ENCODE data around the gene MEIOSIN.
"Not testable (repeated sequence)": the region's sequence is repeated elsewhere in the genome, so short reads cannot be mapped to it uniquely, and the experiment has no call there.

Gene MEIOSIN

DNA sequence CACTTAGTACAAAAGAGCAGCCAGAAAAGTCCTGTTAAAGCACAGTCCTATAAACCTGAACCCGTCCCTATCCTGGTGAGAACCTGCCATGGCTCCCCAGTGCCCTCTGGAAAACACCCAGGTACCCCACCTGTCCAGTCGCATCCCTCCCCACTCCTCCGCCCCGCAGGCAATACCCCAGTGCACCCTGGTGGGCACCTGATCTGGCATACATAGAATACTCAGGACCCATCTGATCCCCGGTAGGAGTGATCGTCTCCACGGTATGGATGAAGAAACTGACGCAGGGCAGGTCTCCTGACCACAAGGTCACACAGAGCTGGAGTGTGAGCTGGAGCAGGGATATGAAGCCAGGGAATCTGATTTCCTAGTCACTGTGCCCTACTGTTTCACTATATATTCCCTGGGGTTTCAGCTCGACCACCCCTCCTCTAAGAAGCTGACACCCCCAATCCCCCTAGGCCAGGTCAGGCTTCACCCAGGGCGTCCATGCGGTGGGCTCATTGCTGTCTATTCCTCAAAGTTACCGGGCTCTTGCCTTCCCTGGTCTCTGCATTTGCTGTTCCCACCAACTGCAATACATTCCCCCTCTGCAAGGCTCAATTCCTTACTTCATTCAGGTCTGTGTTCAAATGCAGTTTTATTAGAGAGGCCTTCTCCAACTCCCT is 15.1 kb upstream of the MEIOSIN start:
- no peak for DNase-seq (ENCODE audit: low read depth in 1 of 2, low spot score in 1 of 2)

DNA sequence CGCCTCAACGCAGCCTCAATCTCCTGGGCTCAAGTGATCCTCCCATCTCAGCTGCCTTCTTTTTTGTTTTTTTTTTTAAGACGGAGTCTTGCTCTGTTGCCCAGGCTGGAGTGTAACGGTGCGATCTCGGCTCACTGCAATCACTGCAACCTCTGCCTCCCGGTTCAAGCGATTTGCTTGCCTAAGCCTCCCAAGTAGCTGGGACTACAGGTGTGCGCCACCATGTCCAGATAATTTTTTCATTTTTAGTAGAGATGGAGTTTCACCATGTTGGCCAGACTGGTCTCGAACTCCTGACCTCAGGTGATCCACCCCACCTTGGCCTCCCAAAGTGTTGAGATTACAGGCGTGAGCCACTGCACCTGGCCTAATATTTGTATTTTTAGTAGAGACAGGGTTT is 13.2 kb upstream of the MEIOSIN start:
- DNase-seq (ENCODE audit: low read depth in 1 of 2, low spot score in 1 of 2): not testable (repeated sequence)

DNA sequence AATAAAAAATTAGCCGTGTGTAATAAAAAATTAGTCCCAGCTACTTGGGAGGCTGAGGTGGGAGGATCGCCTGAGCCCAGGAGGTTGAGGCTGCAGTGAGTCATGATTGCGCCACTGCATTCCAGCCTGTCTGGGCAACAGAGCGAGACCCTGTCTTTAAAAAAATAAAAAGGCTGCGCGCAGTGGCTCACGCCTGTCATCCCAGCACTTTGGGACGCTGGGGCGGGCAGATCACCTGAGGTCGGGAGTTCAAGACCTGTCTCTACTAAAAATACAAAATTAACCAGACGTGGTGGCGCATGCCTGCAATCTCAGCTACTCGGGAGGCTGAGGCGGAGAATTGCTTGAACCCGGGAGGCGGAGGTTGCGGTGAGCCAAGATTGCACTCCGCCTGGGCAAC is 4.6 kb upstream of the MEIOSIN start:
- DNase-seq (ENCODE audit: low read depth in 1 of 2, low spot score in 1 of 2): not testable (repeated sequence)

DNA sequence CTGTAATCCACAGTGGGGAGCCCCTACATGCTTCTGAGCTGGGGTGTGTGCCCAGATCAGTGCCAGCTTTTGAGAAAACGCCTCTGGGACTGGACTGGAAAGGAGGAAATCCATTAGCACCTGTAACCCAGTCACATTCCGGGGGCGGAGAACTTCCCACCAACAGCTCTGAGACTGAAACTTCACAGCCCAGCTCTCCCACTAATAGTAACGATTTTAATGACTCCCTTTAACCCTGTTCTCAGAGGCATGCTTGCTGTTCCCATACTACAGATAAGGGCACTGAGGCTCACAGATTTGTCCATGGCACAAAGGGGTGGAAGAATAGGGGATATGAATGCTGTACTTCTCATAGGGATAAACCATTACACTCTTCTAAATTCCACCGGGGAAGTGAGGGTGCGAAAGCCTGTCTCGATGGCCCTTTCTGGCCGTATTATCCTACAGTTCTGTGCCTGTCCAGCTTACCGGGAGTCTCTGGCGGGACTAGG is 3.4 kb upstream of the MEIOSIN start:
- DNase-seq (ENCODE audit: low read depth in 1 of 2, low spot score in 1 of 2): no peak

DNA sequence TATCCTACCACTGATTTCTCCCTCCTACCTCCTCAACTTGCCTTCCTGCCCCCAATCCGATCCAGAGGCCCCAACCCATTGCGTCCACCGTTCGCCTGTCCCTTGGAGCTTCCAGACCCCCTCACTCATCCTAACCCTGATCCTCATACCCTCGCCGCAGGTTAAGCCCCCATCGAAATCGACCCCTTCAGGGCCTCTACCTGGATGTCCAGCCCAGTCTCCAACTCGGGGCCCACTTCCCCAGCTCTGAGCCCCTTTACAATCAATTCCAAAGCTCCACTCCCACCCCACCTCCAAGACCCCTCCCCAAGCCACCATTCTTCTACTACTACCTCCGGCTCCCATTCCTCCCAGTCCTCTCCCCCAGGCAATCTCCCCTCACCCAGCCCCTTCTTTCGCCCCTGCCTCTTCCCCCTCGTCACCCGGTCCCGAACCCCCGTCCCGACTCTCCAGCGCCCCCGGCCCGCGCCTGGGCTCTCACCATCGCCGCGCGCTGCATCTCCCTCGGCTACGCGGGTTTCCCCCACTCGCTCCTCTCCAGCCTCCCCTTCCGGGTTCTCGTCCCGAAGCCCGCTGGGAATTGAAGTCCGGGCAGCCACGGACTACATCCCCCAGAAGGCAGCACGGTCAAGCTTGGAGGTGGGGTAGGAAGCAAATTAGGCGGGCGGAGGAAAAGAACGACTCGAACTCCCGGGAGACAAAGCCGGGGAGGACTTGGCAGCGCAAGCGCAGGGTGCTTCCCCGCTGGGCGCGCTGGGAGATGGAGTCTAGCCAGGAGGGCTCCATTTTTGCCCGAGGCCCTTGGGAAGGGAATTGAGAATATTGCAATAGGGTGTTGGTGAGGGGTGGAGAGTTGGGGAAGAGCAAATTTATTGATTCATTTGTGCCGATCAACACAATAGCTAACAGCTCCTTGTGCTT is 2.6 kb upstream of the MEIOSIN start, which contains the start of gene FBXO46:
Gene FBXO46 (minus strand): TSS at position 529 of the 921 bp plus-strand sequence. CDS start 17,401 bp downstream, outside the sequence.
- DNase-seq (ENCODE audit: low read depth in 1 of 2, low spot score in 1 of 2): peak; percentile 81 to 87

DNA sequence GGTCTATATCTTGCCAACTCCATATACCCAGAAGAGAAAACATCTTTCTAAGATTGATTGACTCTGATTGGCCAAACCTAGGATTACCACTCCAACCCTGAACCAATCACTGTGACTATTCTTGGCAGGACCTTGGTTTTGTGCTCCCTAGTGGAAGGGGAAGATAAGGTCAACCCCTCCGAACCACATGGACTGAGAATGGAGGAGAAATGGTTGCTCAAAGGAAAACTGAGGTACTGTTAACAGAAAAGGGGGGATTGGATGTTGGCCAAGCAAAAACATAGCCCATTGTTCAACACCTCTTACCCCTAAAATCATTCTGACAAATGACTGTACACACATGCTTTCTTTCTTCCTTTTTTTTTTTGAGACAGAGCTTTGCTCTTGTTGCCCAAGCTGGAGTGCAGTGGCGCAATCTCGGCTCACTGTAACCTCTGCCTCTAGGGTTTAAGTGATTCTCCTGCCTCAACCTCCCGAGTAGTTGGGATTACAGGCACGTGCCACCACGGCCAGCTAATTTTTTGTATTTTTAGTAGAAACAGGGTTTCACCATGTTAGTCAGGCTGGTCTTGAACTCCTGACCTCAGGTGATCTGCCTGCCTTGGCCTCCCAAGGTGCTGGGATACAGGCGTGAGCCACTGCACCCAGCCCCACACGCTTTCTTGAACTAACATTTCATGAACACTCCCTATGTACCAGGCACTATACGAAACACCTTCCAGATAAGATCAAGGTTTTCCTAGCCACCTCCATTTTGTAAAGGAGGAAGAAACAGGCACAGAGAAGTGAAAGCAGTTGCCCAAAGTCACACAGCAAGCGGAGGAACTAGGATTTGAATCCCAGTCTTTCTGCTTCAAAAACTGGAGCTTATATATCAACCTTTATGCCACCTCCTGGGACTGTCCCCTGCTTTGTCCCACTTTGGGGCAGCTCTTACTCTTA is 6.5 kb downstream of the MEIOSIN start:
- no peak for DNase-seq (ENCODE audit: low read depth in 1 of 2, low spot score in 1 of 2)

DNA sequence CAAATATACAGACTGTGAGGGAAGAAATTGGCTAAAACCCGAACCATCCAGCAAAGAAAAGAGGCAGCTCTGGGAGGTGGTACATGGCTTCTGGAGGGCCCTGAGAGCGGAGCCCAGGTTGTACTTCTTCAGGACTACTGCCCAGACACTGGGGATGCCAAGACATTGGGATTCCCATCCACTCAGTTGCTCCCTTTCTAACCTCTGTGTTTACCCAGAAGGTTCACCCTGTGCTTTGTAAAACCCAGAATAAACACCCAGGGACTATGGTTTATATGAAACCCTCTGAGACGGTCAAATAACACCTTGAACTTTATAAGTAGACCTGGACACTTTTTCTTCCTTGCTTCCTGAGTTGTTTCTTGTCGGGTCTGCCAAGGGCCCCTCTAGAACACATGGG is 9.7 kb downstream of the MEIOSIN start:
- no peak for DNase-seq (ENCODE audit: low read depth in 1 of 2, low spot score in 1 of 2)

DNA sequence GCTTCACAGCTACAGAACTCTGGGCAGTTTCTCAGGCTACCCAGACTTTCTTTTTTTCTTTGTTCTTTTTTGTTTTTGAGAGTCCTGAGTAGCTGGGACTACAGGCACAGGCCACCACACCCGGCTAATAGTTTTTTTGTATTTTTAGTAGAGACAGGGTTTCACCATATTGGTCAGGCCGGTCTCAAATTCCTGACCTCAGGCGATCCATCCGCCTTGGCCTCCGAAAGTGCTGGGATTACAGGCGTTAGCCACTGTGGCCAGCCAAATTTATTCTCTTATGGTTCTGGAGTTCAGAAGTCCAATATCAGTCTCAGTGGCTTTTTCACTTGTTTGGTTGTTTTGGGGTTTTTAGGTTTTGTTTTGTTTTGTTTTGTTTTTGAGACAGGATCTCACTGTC is 12.4 kb downstream of the MEIOSIN start:
- DNase-seq (ENCODE audit: low read depth in 1 of 2, low spot score in 1 of 2): no peak

DNA sequence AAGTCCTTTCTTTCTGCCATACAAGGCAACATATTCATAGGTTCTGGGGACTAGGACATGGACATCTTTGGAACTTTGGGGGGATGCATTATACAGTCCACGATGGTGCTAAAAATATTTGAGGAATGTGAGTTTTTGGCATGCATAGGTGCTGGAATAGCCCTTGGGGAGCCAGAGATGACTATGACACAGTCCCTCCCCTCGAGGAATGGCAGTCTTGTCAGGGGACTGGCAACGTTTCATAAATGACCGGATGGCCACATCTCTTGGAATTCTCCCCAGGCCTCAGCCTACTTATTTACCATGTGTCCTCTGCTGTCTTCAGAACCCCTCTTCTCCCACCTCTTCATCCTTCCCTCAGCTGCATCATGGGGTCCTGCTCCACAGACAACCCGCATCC is 13.6 kb downstream of the MEIOSIN start:
- no peak for DNase-seq (ENCODE audit: low read depth in 1 of 2, low spot score in 1 of 2)

DNA sequence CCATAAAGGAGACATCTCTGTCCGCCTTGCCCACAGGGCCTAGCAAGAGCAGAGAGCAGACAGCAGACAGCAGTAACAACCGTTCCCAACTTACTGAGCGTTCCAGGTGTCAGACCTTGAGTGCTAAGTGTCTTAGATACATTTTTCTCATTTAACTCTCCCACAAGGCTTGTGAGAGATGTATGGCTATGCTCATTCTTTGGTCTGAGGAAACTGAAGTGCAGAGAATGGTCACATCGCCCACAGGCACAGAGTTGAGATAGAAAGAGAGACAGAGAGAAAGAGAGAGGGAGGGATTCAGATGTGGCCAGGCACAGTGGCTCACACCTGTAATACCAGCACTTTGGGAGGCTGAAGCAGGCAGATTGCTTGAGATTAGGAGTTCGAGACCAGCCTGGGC is 14.3 kb downstream of the MEIOSIN start:
- no peak for DNase-seq (ENCODE audit: low read depth in 1 of 2, low spot score in 1 of 2)

DNA sequence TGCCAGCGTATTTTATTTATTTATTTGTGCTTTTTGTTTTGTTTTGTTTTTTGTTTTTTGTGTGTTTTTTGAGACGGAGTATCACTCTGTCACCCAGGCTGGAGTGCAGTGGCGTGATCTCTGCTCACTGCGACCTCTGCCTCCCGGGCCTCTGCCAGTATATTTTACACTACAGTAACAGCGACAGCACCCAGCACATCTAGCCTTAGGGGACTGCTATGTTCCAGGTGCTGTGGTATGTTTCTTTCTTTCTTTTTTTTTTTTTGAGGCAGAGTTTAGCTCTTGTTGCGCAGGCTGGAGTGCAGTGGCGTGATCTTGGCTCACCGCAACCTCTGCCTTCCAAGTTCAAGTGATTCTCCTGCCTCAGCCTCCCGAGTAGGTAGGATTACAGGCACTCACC is 18.2 kb downstream of the MEIOSIN start:
- not testable (repeated sequence) for DNase-seq (ENCODE audit: low read depth in 1 of 2, low spot score in 1 of 2)

DNA sequence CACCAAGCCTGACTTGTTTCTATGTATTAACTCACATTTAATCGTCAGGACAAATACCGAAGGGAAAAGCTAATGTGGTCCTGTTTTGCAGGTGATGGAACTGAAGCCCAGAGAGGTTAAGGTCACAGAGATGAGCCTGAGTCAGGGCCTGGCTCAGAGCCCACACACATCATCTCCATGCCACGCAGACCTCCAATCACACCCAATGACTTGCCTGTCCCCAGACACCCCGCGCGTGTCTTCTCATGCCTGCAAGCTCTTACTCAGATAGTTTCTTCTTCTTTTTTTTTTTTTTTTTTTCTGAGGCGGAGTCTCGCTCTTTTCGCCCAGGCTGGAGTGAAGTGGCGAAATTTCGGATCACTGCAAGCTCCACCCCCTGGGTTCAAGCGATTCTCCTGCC is 19.4 kb downstream of the MEIOSIN start:
- no peak for DNase-seq (ENCODE audit: low read depth in 1 of 2, low spot score in 1 of 2)

DNA sequence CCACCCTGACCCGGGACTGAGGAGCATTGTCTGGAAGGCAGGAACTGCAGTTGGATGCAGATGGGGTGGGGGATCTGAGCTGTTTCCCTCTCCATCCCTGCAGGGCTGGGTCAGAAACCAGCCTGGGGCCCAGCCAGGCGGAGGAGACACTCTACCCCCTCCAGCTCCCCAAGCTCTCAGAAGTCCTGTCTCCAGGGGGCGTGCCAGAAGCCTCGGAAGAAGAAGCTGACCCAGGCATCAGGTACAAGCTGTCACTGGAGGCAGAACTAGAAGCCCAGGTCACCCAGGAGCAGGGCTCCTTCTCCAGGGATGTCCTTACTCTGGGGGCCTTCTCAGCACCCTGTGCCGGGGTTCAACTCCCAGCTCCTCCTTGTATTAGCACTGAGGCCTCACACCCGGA is 20.3 kb downstream of the MEIOSIN start:
- DNase-seq (ENCODE audit: low read depth in 1 of 2, low spot score in 1 of 2): no peak

DNA sequence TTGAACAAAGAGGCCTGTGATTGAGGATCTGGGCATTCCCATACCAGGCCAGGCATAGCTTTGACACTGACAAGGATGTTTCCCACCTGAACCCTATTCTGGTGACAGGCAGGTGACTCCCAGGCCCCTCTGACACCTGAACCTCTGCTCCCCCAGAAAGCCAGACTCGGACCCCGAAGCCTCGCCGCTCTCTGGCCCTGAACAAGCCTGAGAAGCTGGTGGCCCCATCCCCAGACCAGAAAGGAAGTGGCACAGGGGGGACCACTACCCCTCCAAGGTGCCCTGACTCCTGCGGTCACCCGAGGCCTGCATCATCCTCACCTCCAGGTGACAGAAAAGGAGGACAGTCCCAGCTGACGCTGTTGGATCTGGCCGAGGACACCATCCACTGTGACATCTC is 21.1 kb downstream of the MEIOSIN start:
- no peak for DNase-seq (ENCODE audit: low read depth in 1 of 2, low spot score in 1 of 2)

DNA sequence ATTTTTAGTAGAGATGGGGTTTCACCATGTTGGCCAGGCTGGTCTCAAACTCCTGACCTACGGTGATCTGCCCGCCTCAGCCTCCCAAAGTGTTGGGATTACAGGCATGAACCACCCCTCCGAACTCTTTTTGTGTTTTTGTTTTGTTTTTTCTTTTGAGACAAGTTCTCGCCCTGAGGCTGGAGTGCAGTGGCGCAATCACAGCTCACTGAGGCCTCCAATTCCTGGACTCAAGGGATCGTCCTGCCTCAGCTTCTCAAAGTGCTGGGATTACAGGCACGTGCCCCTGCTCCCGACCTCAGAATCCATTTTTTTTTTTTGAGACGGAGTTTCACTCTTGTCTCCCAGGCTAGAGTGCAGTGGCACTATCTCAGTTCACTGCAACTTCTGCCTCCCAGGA is 24.5 kb downstream of the MEIOSIN start:
- no peak for DNase-seq (ENCODE audit: low read depth in 1 of 2, low spot score in 1 of 2)

DNA sequence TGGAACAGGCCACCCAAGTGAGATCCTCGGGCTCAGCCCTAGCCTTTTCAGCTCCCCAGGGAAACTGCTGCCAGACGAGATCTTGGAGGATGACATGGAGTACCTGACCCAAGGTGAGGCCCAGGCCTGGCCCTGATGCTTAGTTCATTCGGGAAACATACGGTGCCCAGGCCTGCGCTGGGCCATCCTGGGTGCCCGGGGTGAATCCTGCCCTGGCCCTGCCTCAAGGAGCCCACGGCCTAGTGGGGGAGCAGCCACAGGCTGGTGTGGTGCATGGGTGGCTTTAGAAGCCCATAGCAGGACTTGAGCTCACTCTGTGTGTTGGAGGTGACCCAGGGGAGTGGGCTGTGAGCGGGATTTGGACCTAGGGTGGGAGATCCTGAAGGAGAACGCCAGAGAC is 25.7 kb downstream of the MEIOSIN start:
- DNase-seq (ENCODE audit: low read depth in 1 of 2, low spot score in 1 of 2): no peak

DNA sequence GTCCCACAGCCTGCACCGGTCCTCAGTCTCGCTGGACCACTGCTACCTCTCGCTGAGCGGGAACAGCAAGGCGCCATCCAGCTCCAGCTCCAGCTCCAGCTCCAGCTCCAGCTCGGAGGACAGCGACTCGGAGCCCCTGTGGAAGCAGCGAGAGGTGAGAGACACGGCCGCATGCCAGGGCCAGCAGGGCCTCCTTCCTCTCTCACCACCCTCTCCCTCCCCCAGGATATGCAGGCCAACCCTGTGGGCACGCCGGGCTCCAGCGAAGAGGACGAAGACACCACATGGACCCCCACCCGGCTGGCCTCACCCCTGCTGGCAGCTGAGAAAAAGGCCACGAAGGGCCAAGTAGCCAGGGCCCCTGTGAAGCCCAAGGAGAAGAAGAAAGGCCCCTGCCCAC is 28.5 kb downstream of the MEIOSIN start:
- no peak for DNase-seq (ENCODE audit: low read depth in 1 of 2, low spot score in 1 of 2)

DNA sequence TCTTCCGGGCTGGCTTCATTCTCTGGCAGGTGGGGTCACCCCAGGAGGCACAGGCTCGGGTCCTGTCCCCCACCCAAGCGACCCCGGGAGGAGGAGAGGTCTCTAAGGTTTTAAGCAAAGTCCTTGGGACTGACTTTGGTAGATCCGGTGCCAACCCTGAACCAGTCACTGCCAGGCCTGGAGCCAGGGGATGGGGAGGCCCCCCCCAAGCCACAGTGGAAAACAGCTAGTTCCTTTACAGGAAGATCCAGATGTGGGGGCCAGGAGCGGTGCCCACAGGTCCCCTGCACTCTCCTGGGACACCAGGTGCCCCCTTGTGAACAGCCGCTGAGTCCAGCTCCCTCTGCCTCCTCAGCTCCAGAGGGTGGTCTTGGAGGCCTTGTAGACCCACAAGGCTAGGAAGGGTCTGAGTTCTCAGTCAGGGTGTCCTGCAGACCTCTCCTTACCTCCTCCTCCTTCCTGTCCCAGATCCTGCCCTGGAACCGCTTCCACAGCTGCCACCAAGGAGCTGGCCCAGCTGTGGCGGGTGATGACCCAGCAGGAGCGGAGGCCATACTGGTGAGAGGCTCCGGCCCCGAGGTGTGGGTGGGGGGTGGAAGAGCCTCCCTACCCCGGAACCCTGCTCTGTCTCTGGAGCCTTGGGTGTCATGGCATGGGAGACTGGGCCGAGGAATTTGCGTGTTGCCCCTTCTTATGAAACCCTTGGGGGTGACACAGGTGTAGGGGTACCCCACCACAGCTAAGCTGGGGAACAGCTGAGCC is 29.8 kb downstream of the MEIOSIN start:
- no peak for DNase-seq (ENCODE audit: low read depth in 1 of 2, low spot score in 1 of 2)

DNA sequence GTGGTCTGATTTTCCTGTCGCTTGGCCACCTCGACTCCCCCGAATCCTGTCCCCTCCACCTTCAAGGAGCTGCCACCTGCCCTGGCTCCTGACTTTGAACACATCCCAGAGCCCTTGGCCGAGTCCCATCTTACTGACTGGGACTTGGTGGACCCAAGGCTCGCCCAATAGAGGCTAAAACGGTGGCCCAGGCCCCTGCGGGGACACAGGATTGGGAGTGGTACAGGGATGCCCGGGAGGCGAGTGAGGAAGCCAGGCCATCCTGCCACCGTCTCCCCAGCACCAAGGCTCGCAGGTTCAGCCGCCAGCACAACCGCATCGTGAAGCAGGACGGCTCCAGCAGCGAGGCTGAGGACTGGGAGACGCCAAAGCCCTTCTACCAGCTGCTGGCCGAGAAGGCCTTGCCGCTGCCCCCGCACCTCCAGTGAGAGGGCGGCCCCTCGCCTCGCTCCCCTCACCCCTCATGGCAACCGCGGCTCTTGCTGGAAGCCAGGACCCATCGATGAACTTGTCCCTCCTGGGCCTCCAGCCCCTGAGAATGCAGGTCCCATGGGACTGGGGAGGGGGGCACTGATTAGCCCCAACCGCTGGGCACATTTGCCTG is 30.6 kb downstream of the MEIOSIN start:
- no peak for DNase-seq (ENCODE audit: low read depth in 1 of 2, low spot score in 1 of 2)

DNA sequence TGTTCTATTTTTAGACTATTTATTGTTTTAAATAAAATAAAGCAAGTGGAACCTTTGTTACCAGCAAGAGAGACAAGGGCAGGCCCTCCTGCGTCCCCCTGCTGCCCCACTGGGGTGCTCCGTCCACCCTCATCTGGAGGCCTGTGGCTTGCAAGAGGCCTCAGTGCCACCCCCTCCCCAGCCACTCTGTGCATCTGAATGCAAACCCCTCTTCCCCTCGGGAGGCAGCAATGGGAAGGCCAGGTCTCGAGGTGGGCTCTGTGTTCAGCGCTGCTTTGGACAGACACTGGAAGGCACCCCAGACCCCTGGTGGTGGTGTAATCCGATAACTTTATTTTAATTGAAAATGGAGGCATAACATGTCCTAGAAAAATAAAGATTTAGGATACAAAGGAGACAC is 31.2 kb downstream of the MEIOSIN start:
- DNase-seq (ENCODE audit: low read depth in 1 of 2, low spot score in 1 of 2): no peak

Data from activated T-helper 1 cell treated with anti-CD3 and anti-CD28 coated beads, Interleukin-2, amount 50 U/mL, for 16 hours (primary cell).